K562 (cell line): Measurements from ENCODE around the gene SYNGR4. TPM values are rescaled to one million over a fixed set of nuclear protein-coding genes. Genes with fewer than 3 reads are reported as not detected.
A peak's percentile ranks its signal among the peaks of the same experiment; 100 is the strongest.

Experiments used
- ATF7 ChIP-seq: fragments of 450-650 bp; IDR thresholded peaks from 2 replicates; pipeline ENCODE4 v1.7.1; 2014; ENCODE audit warnings: mild to moderate bottlenecking, moderate library complexity
- C11orf30 ChIP-seq: fragments of 450-650 bp; IDR thresholded peaks from 2 replicates; pipeline ENCODE4 v1.6.1; 2016; ENCODE audit warnings: low read depth, mild to moderate bottlenecking
- E4F1 ChIP-seq: fragments of 250-450 bp; sonication (Bioruptor Pico); IDR thresholded peaks from 2 replicates; pipeline ENCODE4 v1.5.0; 2021; ENCODE audit warnings: mild to moderate bottlenecking, borderline replicate concordance
- EZH2 ChIP-seq: IDR thresholded peaks from 2 replicates; pipeline ENCODE4 v1.6.1; 2012; ENCODE audit warnings: low read depth, mild to moderate bottlenecking, inconsistent platforms, low read length, borderline replicate concordance
- HLTF ChIP-seq: fragments of 450-650 bp; IDR thresholded peaks from 2 replicates; pipeline ENCODE4 v1.6.1; 2016
- L3MBTL2 ChIP-seq: fragments of 450-650 bp; IDR thresholded peaks from 2 replicates; pipeline ENCODE4 v1.6.1; 2016; ENCODE audit warnings: mild to moderate bottlenecking, moderate library complexity
- MTA3 ChIP-seq: fragments of 450-650 bp; formaldehyde crosslinking; IDR thresholded peaks from 2 replicates; pipeline ENCODE4 v1.6.1; 2017; ENCODE audit warnings: mild to moderate bottlenecking, borderline replicate concordance
- NFRKB ChIP-seq: fragments of 450-650 bp; IDR thresholded peaks from 2 replicates; pipeline ENCODE4 v1.6.1; 2016; ENCODE audit warnings: low read depth
- RBM22 ChIP-seq: fragments of 200-400 bp; formaldehyde crosslinking; IDR thresholded peaks from 2 replicates; pipeline ENCODE4 v1.6.1; 2018; ENCODE audit warnings: low read length, low read depth; ENCODE audit not compliant: poor library complexity, severe bottlenecking
- SMAD1 ChIP-seq: fragments of 150-350 bp; IDR thresholded peaks from 2 replicates; pipeline ENCODE4 v1.6.1; 2014; ENCODE audit warnings: low read length, low read depth; ENCODE audit not compliant: partially characterized antibody
- TAF1 ChIP-seq: IDR thresholded peaks from 2 replicates; pipeline ENCODE4 v1.6.1; 2011; ENCODE audit warnings: mild to moderate bottlenecking, low read length, moderate library complexity; ENCODE audit not compliant: insufficient read depth, control insufficient read depth, severe bottlenecking; ENCODE audit errors: extremely low read depth
- YY1 ChIP-seq, 3 experiments: IDR thresholded peaks; 2 replicates each; pipeline ENCODE4 v1.6.1; 2011; ENCODE audit warnings: low read length in 2 of 3, mild to moderate bottlenecking in 2 of 3, moderate library complexity in 2 of 3, borderline replicate concordance in 1 of 3, control low read depth in 1 of 3, low read depth in 1 of 3; ENCODE audit not compliant: insufficient read depth in 3 of 3, insufficient replicate concordance in 2 of 3, control insufficient read depth in 1 of 3, insufficient read length in 1 of 3; ENCODE audit errors: extremely low read depth in 1 of 3
- ZFP30 ChIP-seq: fragments of 250-450 bp; sonication (Bioruptor Pico); IDR thresholded peaks from 2 replicates; pipeline ENCODE4 v1.8.0; 2022; ENCODE audit warnings: moderate library complexity, mild to moderate bottlenecking, inconsistent platforms, borderline replicate concordance
- ZFX ChIP-seq: sonication (generic); formaldehyde crosslinking; IDR thresholded peaks from 2 replicates; pipeline ENCODE4 v1.8.0; 2022; ENCODE audit warnings: mild to moderate bottlenecking, missing genetic modification reagents, moderate library complexity
- polyA plus RNA-seq, 8 experiments: library from polyadenylated mRNA; depleted of rRNA in 4 of 8; stranded (reverse) in 5 of 8; unstranded in 3 of 8; fragments of >200 nt; fragmentation: Nextera tagmentation in 2 of 8; fragmentation: Illumina TruSeq in 1 of 8; extraction: Ambion mirVana in 2 of 8; extraction: Trizol in 1 of 8; gene quantifications; 2 replicates each; pipeline versions ENCODE4 v1.2.1 to v1.2.3, GENCODE V29; 2011 to 2014; ENCODE audit warnings: inconsistent platforms in 1 of 8, missing spikeins in 1 of 8
- total RNA-seq, 7 experiments: library from RNA; depleted of rRNA in 6 of 7; stranded (reverse); fragments of >200 nt in 6 of 7; fragmentation: Illumina TruSeq in 2 of 7; extraction: Trizol in 2 of 7; gene quantifications; 2 replicates each; pipeline versions ENCODE4 v1.2.1 to v1.2.3, GENCODE V29; 2011 to 2021; ENCODE audit warnings: low replicate concordance in 1 of 7
- TF ChIP-seq, protein P1 (sequence below): IDR thresholded peaks from 2 replicates; pipeline ENCODE4 v1.6.1; 2011; ENCODE audit warnings: borderline replicate concordance, low read depth, mild to moderate bottlenecking, moderate library complexity, low read length; ENCODE audit not compliant: insufficient read depth, poor library complexity, severe bottlenecking
- TF ChIP-seq, protein P2 (sequence below): sonication (generic); formaldehyde crosslinking; IDR thresholded peaks from 2 replicates; pipeline ENCODE4 v1.4.0; 2020; ENCODE audit warnings: mild to moderate bottlenecking, missing genetic modification reagents
- TF ChIP-seq, protein P3 (sequence below): fragments of 450-650 bp; IDR thresholded peaks from 2 replicates; pipeline ENCODE4 v1.6.1; 2014; ENCODE audit warnings: low read depth, mild to moderate bottlenecking, moderate library complexity, borderline replicate concordance

The SYNGR4 gene
- total and polyA plus RNA-seq, 9 of the 15 experiments (the other 6 are each of a cell fraction or from before 2014, with no cell fraction given): 0.07 to 0.14 TPM; not detected in 7

GRCh38 chr19:48321622-48322591 is 42.3 kb upstream of the SYNGR4 start (continued):
- TF ChIP-seq, protein P1, sequence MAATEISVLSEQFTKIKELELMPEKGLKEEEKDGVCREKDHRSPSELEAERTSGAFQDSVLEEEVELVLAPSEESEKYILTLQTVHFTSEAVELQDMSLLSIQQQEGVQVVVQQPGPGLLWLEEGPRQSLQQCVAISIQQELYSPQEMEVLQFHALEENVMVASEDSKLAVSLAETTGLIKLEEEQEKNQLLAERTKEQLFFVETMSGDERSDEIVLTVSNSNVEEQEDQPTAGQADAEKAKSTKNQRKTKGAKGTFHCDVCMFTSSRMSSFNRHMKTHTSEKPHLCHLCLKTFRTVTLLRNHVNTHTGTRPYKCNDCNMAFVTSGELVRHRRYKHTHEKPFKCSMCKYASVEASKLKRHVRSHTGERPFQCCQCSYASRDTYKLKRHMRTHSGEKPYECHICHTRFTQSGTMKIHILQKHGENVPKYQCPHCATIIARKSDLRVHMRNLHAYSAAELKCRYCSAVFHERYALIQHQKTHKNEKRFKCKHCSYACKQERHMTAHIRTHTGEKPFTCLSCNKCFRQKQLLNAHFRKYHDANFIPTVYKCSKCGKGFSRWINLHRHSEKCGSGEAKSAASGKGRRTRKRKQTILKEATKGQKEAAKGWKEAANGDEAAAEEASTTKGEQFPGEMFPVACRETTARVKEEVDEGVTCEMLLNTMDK: peak; percentile 2
- TF ChIP-seq ZFP30 (CRISPR knock-in tag) (no peak), E4F1 (CRISPR knock-in tag) (no peak), C11orf30 (no peak), RBM22 (no peak), TAF1 (peak; percentile 73), ATF7 (peak; percentile 85), HLTF (0 out of 2 replicates have a peak, but pooled peaks have one; percentile 26), ZFX (CRISPR knock-in tag) (peak; percentile 94), SMAD1 (peak; percentile 48), EZH2 (no peak), YY1 (IDR thresholded peaks at IDR 0.05; ENCODE audit: borderline replicate concordance in 1 of 3, control insufficient read depth in 1 of 3, extremely low read depth in 1 of 3, insufficient read depth in 3 of 3, insufficient read length in 1 of 3, insufficient replicate concordance in 2 of 3, low read depth in 1 of 3, low read length in 2 of 3) (peak in 1 of 3 experiments; percentile 69), MTA3 (peak; percentile 92), L3MBTL2 (peak; percentile 89), NFRKB (peak; percentile 80; the same call in 1 of the 2 replicates)
- TF ChIP-seq, protein P2, sequence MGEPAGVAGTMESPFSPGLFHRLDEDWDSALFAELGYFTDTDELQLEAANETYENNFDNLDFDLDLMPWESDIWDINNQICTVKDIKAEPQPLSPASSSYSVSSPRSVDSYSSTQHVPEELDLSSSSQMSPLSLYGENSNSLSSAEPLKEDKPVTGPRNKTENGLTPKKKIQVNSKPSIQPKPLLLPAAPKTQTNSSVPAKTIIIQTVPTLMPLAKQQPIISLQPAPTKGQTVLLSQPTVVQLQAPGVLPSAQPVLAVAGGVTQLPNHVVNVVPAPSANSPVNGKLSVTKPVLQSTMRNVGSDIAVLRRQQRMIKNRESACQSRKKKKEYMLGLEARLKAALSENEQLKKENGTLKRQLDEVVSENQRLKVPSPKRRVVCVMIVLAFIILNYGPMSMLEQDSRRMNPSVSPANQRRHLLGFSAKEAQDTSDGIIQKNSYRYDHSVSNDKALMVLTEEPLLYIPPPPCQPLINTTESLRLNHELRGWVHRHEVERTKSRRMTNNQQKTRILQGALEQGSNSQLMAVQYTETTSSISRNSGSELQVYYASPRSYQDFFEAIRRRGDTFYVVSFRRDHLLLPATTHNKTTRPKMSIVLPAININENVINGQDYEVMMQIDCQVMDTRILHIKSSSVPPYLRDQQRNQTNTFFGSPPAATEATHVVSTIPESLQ (CRISPR knock-in tag): 0 out of 2 replicates have a peak, but pooled peaks have one; percentile 45
- TF ChIP-seq, protein P3, sequence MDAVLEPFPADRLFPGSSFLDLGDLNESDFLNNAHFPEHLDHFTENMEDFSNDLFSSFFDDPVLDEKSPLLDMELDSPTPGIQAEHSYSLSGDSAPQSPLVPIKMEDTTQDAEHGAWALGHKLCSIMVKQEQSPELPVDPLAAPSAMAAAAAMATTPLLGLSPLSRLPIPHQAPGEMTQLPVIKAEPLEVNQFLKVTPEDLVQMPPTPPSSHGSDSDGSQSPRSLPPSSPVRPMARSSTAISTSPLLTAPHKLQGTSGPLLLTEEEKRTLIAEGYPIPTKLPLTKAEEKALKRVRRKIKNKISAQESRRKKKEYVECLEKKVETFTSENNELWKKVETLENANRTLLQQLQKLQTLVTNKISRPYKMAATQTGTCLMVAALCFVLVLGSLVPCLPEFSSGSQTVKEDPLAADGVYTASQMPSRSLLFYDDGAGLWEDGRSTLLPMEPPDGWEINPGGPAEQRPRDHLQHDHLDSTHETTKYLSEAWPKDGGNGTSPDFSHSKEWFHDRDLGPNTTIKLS: peak; percentile 83
